NCI-H2196 (cell line): Measurements from ENCODE around the gene BAK1.
"Not testable (repeated sequence)": the region's sequence is repeated elsewhere in the genome, so short reads cannot be mapped to it uniquely, and the experiment has no call there.

Experiments
- DNase-seq: peaks from one replicate; lab custom pipeline; 2025; ENCODE audit not compliant: unreplicated experiment; lab: John Stamatoyannopoulos, UW

BAK1 gene

DNA sequence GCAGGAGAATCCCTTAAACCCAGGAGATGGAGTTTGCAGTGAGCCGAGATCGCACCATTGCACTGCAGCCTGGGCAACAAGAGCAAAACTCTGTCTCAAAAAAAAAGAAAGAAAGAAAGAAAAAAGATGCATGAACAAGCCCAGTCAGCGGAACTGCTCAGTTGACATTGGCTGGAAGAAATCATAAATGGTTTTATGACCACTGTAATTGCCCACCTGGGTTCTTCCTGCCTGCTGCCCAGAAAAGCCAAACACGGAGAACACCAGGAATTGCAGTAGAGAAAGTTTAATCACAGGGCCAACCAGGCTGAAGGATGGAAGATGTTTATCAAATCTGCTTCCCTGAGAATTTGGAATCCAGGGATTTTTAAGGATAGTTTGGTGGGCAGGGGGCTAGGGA is 22.7 kb downstream of the BAK1 start:
- no peak for DNase-seq

DNA sequence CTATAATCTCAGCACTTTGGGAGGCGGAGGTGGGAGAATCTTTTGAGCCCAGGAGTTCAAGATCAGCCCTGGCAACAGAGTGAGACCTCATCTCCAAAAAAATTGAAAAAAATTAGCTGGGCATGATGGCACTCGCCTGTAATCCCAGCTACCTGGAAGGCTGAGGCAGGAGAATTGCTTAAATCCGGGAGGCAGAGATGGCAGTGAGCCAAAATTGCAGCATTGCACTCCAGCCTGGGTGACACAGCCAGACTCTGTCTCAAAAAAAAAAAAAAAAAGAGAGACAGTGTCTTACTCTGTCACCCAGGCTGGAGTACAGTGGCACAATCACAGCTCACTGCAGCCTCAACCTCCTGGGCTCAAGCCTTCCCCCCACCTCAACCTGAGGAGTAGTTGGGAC is 27.2 kb downstream of the BAK1 start:
- peak; percentile 46 for DNase-seq

DNA sequence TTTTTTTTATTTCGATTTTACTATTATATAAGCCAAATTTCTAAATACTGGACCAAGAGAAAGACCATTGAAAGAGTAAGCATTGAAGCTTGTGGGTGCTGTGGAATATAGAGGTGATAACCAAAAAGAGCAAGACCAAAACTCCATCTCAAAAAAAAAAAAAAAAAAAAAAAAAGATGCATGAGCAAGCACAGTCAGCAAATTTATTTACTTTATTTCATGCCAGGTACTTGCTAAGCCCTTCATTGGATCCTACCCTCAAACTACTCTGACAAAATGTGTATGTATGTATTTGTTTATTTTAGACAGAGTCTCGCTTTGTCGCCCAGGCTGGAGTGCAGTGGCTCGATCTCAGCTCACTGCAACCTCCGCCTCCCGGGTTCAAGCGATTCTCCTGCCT is 27.8 kb downstream of the BAK1 start:
- DNase-seq, result no peak

DNA sequence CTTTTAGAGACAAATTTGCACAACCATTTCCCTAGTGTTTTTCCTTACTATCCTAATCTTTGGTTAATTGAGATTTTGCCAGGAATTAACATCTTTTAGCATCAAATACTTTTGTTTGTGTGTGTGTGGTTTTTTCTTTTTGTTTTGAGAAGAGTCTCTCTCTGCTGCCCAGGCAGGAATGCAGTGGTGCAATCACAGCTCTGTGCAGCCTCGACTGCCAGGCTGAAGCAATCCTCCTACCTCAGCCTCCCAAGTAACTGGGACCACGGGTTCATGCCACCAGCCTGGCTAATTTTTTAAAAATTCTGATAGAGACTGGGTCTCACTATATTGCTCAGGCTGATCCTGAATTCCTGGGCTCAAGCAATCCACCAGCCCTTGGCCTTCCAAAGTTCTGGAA is 28.5 kb downstream of the BAK1 start:
- no peak for DNase-seq

DNA sequence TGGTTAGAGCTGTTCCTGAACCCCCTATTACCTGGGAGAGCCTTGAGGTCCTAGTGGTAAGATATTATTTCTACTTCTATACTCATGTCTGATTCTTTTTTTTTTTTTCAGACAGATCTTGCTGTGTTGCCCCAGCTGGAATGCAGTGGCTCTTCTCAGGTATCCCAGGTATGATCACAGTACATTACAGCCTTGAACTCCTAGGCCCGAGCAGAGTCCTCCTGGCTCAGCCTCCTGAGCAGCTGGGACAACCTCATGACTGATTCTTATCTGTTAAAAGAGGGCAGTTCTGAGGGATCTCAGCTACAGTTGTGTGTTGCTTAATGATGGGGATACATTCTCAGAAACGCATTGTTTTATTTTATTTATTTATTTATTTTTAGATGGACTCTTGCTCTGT is 30.2 kb downstream of the BAK1 start:
- DNase-seq, result no peak

GRCh38 chr6:33549196-33549595 is 30.9 kb downstream of the BAK1 start:
- DNase-seq, result no peak

DNA sequence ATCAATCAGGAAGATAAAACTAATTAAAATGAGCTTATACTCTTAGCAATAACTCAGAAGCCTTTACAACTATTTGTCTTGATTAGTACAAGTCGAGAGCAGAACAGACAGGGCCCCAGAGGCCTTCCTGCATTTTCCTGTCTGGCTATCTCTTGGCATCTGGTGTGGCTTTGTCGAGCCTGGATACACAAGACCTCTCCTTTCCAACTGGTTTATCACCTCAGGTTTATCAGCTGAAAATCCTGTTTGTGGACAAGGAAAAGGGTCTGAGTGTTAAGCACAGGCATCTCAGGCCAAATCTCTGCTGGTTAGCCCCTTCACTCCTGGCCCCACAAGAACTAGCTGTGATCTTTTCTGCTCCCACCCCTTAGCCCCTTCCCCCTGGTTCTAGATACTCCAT is 32.6 kb downstream of the BAK1 start:
- DNase-seq, result no peak

GRCh38 chr6:33546766-33547165 is 33.3 kb downstream of the BAK1 start:
- no peak for DNase-seq

DNA sequence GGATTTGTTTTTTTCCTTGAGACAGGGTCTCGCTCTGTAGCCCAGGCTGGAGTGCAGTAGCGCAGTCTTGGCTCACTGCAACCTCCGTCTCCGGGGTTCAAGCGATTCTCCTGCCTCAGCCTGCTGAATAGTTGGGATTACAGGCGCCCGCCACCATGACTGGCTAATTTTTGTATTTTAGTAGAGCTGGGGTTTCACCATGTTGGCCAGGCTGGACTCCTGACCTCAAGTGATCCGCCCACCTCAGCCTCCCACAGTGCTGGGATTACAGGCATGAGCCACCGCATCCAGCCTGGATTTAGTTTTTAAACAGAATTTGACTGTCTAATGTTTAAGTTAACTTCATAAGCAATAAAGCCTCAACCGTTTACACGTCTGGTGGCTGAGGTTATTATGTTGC is 34.8 kb downstream of the BAK1 start:
- not testable (repeated sequence) for DNase-seq

DNA sequence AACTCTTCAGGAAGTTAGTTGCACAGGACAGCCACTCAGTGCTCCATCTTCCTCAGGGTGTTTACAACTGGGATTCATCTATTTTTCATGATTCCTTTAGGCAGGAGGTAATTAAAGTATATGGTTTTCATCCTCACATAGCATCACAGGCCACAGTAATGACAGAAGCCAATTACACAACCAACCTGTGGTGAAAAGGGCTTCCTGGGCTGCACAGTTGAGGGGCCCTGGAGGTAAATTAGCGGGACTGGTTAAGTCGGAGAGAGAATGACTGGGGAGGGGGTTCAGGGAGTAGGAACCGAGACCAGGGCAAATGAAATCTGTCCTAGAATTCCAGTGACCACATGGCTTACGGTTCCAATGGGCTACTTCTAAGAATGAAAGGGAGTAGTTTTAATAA is 37.0 kb downstream of the BAK1 start:
- DNase-seq, result no peak

GRCh38 chr6:33540768-33541167 is 39.3 kb downstream of the BAK1 start:
- DNase-seq, result no peak

DNA sequence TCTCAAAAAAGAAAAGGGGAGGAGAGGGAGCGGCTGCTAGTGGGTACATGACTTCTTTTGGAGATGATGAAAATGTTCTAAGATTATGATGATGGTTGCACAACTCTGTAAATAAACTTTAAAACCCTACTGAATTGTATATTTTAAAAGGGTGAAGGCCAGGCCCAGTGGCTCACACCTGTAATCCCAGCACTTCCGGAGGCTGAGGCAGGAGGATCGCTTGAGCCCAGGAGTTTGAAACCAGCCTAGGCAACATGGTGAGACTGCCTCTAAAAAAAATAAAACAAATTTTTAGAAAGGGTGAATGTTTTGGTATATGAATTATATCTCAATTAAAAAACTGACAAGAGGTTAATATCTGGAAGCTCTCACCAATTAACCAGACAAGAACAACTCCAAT is 45.4 kb downstream of the BAK1 start:
- DNase-seq, result no peak

DNA sequence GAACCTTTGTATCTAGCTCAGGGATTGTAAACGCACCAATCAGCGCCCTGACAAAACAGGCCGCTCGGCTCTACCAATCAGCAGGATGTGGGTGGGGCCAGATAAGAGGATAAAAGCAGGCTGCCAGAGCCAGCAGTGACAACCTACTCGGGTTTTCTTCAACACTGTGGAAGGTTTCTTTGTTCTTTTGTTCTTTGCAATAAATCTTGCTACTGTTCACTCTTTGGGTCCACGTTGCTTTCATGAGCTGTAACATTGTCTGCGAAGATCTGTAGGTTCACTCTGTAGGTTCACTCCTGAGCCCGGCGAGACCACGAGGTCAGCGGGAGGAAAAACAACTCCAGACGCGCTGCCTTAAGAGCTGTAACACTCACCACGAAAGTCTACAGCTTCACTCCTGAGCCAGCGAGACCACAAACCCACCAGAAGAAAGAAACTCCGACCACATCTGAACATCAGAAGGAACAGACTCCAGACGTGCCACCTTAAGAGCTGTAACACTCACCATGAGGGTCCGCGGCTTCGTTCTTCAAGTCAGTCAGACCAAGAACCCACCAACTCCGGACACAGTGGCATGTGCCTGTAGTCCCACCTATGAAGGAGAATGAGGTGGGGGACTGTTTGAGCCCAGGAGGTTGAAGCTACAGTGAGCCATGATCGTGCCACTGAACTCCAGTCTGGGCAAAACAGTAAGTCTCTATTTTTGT is 46.8 kb downstream of the BAK1 start:
- not testable (repeated sequence) for DNase-seq

- DNase-seq, result not testable (repeated sequence)
Measured at GRCh38 chr6:33532431-33532830, 47.6 kb downstream of the BAK1 start.

GRCh38 chr6:33530617-33531016 is 49.5 kb downstream of the BAK1 start:
- DNase-seq, result not testable (repeated sequence)
